Muscle layer of duodenum (tissue), 2 donors: ENCODE results near the gene SKI.
A peak's percentile ranks its signal among the peaks of the same experiment; 100 is the strongest.

Experiments
- H3K27ac ChIP-seq: one replicate; pipeline ENCODE4 v1.7.0; 2013; ENCODE audit warnings: mild to moderate bottlenecking, low read length
- H3K27me3 ChIP-seq: one replicate; pipeline ENCODE4 v1.7.0; 2013; ENCODE audit warnings: low read depth, mild to moderate bottlenecking, control low read depth, low read length
- H3K36me3 ChIP-seq, 2 donors: one replicate each; pipeline ENCODE4 v1.7.0; 2013; ENCODE audit warnings: low read length in 2 of 2, control low read depth in 1 of 2, mild to moderate bottlenecking in 1 of 2; ENCODE audit not compliant: insufficient read depth in 2 of 2, control insufficient read depth in 1 of 2
- H3K4me1 ChIP-seq, 2 donors: one replicate each; pipeline ENCODE4 v1.7.0; 2013; ENCODE audit warnings: low read length in 2 of 2, mild to moderate bottlenecking in 2 of 2, control low read depth in 1 of 2, moderate library complexity in 1 of 2; ENCODE audit not compliant: insufficient read depth in 2 of 2, control insufficient read depth in 1 of 2
- H3K4me3 ChIP-seq, 2 donors: one replicate each; pipeline ENCODE4 v1.7.0; 2013; ENCODE audit warnings: low read length in 2 of 2, low read depth in 1 of 2, mild to moderate bottlenecking in 1 of 2
- H3K9me3 ChIP-seq, 2 donors: one replicate each; pipeline ENCODE4 v1.7.0; 2013; ENCODE audit warnings: low read length in 2 of 2, control low read depth in 1 of 2, mild to moderate bottlenecking in 1 of 2; ENCODE audit not compliant: control insufficient read depth in 1 of 2
- donor health status: healthy.

Gene SKI

DNA sequence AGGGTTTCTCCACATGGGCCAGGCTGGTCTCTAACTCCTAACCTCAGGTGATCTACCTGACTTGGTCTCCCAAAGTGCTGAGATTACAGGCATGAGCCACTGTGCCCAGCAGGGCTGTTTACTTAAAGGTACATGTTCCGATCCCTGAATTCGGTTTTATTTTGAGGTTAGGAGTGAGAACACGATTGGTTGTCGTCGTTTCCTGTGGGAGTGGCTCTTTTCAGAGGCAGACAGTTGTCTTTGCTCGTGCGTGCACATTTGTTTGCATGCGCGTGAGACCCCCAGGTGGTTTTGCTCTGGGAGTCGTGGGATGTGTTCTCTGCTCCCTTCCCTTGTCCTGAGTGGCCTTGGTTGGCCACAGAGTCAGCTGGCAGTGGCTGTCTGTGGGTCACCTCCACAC, 60.2 kb downstream of the SKI start:
- H3K4me1 ChIP-seq = peaks cover 9 to 60% of the 10 kb centered on the region in 2 donors
- H3K27ac ChIP-seq = no peak overlapping the region
- no peaks in the 10 kb centered on the region for H3K27me3 ChIP-seq
- no peak overlapping the region for H3K4me3 ChIP-seq
- H3K9me3 ChIP-seq = no peaks in the 10 kb centered on the region
- H3K36me3 ChIP-seq = no peaks in the 10 kb centered on the region

DNA sequence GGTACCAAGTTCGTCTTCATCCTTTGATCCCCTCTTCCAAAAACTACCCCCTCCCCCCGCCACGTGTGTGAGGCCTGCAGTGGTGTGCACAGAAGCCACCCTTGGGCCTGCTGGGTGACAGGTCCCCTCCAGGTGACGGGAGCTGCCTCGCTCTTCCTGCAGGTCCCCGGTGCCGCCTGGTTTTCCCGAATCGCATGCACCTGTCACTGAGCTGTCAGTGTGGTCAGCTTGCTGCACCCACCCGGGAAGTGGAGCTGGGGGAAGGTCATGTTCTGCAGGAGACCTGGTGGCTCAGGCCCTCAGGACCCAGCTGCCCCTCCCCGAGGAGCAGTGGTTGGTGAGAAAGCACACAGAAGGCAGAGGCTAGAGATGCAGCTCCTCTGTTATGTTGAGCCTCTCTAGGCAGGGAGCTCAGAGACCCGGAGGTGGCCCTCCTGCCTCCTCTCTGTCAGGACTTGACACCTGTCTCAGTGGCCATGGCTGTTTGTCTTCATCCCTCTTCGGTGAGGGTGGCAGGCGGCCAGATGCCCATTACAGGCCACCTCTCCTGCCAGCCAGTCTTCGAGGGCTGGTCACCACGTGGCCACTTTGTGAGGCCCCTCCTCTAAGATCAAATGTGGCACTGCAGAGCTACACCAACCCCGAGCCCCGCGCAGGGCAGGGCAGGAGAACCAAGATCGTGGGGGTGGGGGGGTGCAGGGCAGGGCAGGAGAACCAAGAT, 60.9 kb downstream of the SKI start:
- Histone ChIP-seq H3K27ac (no peak overlapping the region), H3K4me1 (peaks cover 11 to 60% of the 10 kb centered on the region in 2 donors)

DNA sequence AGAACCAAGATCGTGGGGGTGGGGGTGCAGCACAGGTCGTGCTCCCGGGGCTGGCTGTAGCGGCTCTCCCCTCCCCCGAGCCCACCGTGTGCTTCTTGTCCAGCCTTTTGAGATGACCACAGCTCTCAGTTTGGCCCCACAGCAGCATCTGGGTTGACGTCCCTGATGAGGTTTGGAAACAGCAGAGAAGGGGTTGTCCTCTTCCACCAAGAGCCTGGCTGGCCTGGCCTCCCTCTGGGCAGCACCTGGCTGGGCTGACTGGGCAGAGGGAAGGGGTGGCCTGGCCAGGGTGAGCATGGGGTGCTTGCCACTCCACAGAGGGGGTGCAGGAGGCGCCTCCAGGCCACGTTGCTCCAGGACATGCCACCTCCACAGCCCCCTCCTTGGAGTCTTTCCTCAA, 61.5 kb downstream of the SKI start:
- peak overlapping the region; percentile 79 for H3K27ac ChIP-seq
- H3K36me3 ChIP-seq = no peaks in the 10 kb centered on the region
- H3K9me3 ChIP-seq = no peaks in the 10 kb centered on the region
- peaks cover 15 to 66% of the 10 kb centered on the region in 2 donors for H3K4me1 ChIP-seq
- H3K4me3 ChIP-seq = no peak overlapping the region
- H3K27me3 ChIP-seq = no peaks in the 10 kb centered on the region

More for the DNA sequence above, 60.9 kb downstream of the SKI start:
- H3K36me3 ChIP-seq = no peaks in the 10 kb centered on the region
- no peak overlapping the region for H3K4me3 ChIP-seq
- no peaks in the 10 kb centered on the region for H3K27me3 ChIP-seq
- no peaks in the 10 kb centered on the region for H3K9me3 ChIP-seq

DNA sequence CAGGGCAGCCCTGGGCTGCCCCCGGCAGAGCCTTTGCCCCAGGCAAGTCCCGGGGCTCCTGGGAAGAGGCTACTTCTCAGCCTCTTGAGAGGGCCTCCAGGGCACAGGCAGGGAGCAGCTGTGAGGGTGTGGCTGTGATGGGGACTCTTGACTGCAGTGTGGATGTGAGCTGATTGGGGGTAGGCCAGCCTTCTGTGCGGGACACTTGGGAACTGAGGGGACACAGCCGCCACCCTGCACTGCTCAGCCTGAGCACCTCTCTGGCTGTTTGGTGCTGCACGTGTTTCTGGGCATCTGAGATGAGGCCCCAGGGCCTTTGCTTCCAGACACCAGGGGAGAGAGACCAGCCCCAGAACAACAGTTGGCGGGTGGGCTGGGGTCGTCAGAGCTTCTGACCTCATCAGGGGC, 62.1 kb downstream of the SKI start:
- peak overlapping the region in 1 of 2 donors; percentile 41 for H3K4me3 ChIP-seq
- H3K36me3 ChIP-seq = no peaks in the 10 kb centered on the region
- peaks cover 15 to 72% of the 10 kb centered on the region in 2 donors for H3K4me1 ChIP-seq

GRCh38 chr1:2290595-2291510, 62.7 kb downstream of the SKI start:
- peaks cover 15 to 76% of the 10 kb centered on the region in 2 donors for H3K4me1 ChIP-seq
- H3K36me3 ChIP-seq = no peaks in the 10 kb centered on the region

More for the DNA sequence above, 62.1 kb downstream of the SKI start:
- no peaks in the 10 kb centered on the region for H3K9me3 ChIP-seq
- no peaks in the 10 kb centered on the region for H3K27me3 ChIP-seq
- H3K27ac ChIP-seq = peak overlapping the region; percentile 79

GRCh38 chr1:2291577-2291976, 63.5 kb downstream of the SKI start:
- peaks cover 15 to 75% of the 10 kb centered on the region in 2 donors for H3K4me1 ChIP-seq
- no peaks in the 10 kb centered on the region for H3K36me3 ChIP-seq
- H3K27ac ChIP-seq = no peak overlapping the region
- peak overlapping the region in 1 of 2 donors; percentile 41 for H3K4me3 ChIP-seq
- H3K9me3 ChIP-seq = no peaks in the 10 kb centered on the region
- no peaks in the 10 kb centered on the region for H3K27me3 ChIP-seq

More at GRCh38 chr1:2290595-2291510, 62.7 kb downstream of the SKI start:
- H3K27me3 ChIP-seq = no peaks in the 10 kb centered on the region
- H3K4me3 ChIP-seq = peak overlapping the region in 1 of 2 donors; percentile 41
- H3K9me3 ChIP-seq = no peaks in the 10 kb centered on the region
- H3K27ac ChIP-seq = peak overlapping the region; percentile 79

DNA sequence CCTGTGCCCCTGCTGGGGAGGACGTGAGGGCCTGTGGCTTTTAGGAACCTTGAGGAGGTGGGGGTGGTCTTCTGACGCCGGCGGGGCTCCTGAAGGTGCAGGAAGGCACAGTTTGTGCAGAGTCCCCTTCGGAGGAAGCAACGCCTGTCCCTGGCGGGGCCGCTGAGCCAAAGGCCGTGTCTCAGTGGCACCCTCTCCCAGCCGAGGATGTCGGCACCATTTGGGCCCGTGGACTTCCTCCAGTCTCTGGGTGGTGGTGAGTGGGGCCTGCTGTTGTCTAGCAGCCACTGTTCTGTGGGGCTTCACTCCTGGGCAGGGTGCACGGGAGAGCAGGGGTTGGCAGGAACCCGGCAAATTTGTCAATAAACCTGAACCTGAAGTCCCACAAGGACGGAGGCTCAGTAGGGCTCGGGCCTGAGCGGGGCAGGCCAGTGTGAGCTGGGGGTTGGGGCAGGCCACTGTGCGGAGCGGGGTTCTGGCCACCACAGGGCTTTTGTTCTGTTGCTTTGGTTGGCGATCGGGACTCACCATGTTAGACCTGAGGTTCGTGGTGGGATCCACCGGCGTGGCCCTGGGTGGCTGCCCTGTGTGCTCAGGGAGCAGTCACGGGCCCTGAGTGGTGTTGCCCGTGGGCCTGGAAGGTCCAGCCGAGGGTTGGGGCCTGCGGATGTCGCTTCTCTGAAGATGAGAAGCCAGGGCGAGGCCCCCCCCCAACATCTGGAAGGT, 64.8 kb downstream of the SKI start:
- Histone ChIP-seq H3K27ac (no peak overlapping the region), H3K4me3 (no peak overlapping the region), H3K36me3 (no peaks in the 10 kb centered on the region), H3K27me3 (no peaks in the 10 kb centered on the region), H3K4me1 (peaks cover 15 to 71% of the 10 kb centered on the region in 2 donors), H3K9me3 (no peaks in the 10 kb centered on the region)

GRCh38 chr1:2294033-2294724, 66.1 kb downstream of the SKI start:
- Histone ChIP-seq H3K4me1 (peaks cover 16 to 75% of the 10 kb centered on the region in 2 donors), H3K27me3 (no peaks in the 10 kb centered on the region), H3K4me3 (no peak overlapping the region), H3K36me3 (no peaks in the 10 kb centered on the region), H3K9me3 (no peaks in the 10 kb centered on the region), H3K27ac (no peak overlapping the region)

GRCh38 chr1:2294725-2295078, 66.6 kb downstream of the SKI start:
- Histone ChIP-seq H3K27me3 (no peaks in the 10 kb centered on the region), H3K9me3 (no peaks in the 10 kb centered on the region), H3K4me3 (no peak overlapping the region), H3K36me3 (no peaks in the 10 kb centered on the region), H3K27ac (no peak overlapping the region), H3K4me1 (peaks cover 18 to 76% of the 10 kb centered on the region in 2 donors)

- peaks cover 15 to 76% of the 10 kb centered on the region in 2 donors for H3K4me1 ChIP-seq
- no peaks in the 10 kb centered on the region for H3K9me3 ChIP-seq
- no peaks in the 10 kb centered on the region for H3K27me3 ChIP-seq
- no peaks in the 10 kb centered on the region for H3K36me3 ChIP-seq
- no peak overlapping the region for H3K4me3 ChIP-seq
- H3K27ac ChIP-seq = no peak overlapping the region
Measured at GRCh38 chr1:2295526-2295925, 67.4 kb downstream of the SKI start.
